ENCODE results near the gene EHMT2.

GRCh38 chr6:31946370-31946885, 48.9 kb upstream of the EHMT2 start:
- TF ChIP-seq POLR2A (IDR thresholded peaks at IDR 0.05; ENCODE audit: low read length) (no peak), GATA1 (IDR thresholded peaks at IDR 0.05; ENCODE audit: low read depth, low read length) (no peak)
